ENCODE results near the gene FAM83G.

DNA sequence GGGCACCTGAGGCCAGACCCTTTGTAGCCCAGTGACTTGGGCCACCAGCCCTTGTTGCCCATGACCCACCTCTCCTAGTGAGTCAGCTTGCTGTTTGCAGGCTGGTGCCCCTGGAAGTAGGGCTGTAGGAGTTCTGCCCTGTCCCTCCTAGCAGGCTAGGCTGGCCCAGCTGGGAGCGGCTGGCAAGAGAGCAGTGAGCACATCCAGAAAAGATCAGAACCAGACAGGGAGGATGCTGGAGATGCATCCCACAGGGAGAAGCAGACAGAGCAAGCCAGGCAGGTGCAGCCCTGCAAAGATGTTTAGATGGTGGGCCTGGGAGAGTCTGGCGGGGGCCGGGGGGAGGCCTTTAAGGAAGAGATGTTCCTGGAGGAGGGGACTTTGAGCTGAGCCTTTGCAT lies 50.2 kb downstream of the FAM83G start:
- TF ChIP-seq, protein P1, sequence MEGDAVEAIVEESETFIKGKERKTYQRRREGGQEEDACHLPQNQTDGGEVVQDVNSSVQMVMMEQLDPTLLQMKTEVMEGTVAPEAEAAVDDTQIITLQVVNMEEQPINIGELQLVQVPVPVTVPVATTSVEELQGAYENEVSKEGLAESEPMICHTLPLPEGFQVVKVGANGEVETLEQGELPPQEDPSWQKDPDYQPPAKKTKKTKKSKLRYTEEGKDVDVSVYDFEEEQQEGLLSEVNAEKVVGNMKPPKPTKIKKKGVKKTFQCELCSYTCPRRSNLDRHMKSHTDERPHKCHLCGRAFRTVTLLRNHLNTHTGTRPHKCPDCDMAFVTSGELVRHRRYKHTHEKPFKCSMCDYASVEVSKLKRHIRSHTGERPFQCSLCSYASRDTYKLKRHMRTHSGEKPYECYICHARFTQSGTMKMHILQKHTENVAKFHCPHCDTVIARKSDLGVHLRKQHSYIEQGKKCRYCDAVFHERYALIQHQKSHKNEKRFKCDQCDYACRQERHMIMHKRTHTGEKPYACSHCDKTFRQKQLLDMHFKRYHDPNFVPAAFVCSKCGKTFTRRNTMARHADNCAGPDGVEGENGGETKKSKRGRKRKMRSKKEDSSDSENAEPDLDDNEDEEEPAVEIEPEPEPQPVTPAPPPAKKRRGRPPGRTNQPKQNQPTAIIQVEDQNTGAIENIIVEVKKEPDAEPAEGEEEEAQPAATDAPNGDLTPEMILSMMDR (IDR thresholded peaks at IDR 0.05): no peak
- no peak for TF ChIP-seq POLR2A (IDR thresholded peaks at IDR 0.05)
